NT2/D1 (cell line): Measurements from ENCODE around the gene DNAJB6.

Experiments
- SUZ12 ChIP-seq: IDR thresholded peaks from 2 replicates; pipeline ENCODE4 v1.6.1; 2011; ENCODE audit not compliant: insufficient read length, insufficient read depth; ENCODE audit errors: extremely low read depth
- YY1 ChIP-seq: IDR thresholded peaks from 2 replicates; pipeline ENCODE4 v1.6.1; 2011; ENCODE audit not compliant: insufficient read length, insufficient read depth
- ZNF274 ChIP-seq: IDR thresholded peaks from 2 replicates; pipeline ENCODE4 v1.6.1; 2011; ENCODE audit warnings: mild to moderate bottlenecking, low read depth, low read length

- TF ChIP-seq SUZ12 (no peak), YY1 (no peak), ZNF274 (no peak)
Observed at GRCh38 chr7:157418204-157419034, 81.6 kb downstream of the DNAJB6 start.
